ENCODE results near the gene SPX. TPM values are rescaled to one million over a fixed set of nuclear protein-coding genes. Genes with fewer than 3 reads are reported as not detected.

Gene SPX
- total RNA-seq, 1 experiment from 2014 or later, result 6.9 TPM

GRCh38 chr12:21559855-21560569, 33.9 kb downstream of the SPX start:
- BruUV-seq (replicated peaks), result no TSS peak
- CTCF ChIA-PET, result interaction anchor here (0.6 kb wide), 1 partner anchor 1366 kb away, joined by 3 read pairs; no protein-coding TSS in a partner anchor

DNA sequence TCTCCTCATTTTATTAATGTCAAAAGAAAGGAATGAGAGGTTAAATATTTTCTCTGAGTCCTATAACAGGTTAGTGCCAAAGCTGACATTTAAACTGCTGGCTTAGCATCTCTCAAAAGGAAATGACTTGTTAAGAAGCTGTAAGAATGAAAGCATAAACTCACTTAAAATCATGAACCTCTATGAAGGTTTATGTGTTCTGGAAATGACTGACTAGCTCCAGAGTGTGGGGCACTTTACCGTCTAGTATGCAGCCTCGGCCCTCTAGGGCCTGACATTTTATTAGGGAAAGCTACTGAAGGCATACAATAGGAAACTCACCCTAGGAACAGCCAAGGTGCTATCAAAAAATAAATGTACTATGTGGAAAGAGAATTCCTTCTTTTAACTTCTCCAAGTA, 35.1 kb downstream of the SPX start:
- BruUV-seq (replicated peaks), result no TSS peak
- Histone ChIP-seq H3K4me3 (ENCODE audit: low read depth, low read length) (no peak overlapping the region), H3K9me3 (no peaks in the 10 kb centered on the region), H3K4me1 (peaks cover 29% of the 10 kb centered on the region), H3K27me3 (replicated peaks; ENCODE audit: control insufficient read depth, insufficient read depth, low read length) (no peaks in the 10 kb centered on the region), H3K36me3 (ENCODE audit: control insufficient read depth, insufficient read depth, low read length) (no peaks in the 10 kb centered on the region)
- H3K9me3 Mint-ChIP-seq (ENCODE audit: unreplicated experiment), result no peaks in the 10 kb centered on the region
- no peaks in the 10 kb centered on the region for H3K27me3 Mint-ChIP-seq (ENCODE audit: insufficient read depth, unreplicated experiment)
- ChIA-PET POLR2A (no interaction called here), CTCF (no interaction called here)
- H3K4me1 Mint-ChIP-seq (ENCODE audit: low read depth, unreplicated experiment), result peaks cover 35% of the 10 kb centered on the region
- TF ChIP-seq CTCF (IDR thresholded peaks at IDR 0.05; ENCODE audit: insufficient read depth in 1 of 2, low read depth in 1 of 2, low read length in 1 of 2, severe bottlenecking in 1 of 2, unreplicated experiment in 1 of 2), result no peak
- no peak overlapping the region for H3K4me3 Mint-ChIP-seq (ENCODE audit: unreplicated experiment)
- intact Hi-C loops (cut with micrococcal nuclease; ENCODE audit: unreplicated experiment), result no loop called here
- DNase-seq, result no peak
- no peak overlapping the region for H3K27ac Mint-ChIP-seq (ENCODE audit: unreplicated experiment)
- no peaks in the 10 kb centered on the region for H3K36me3 Mint-ChIP-seq (ENCODE audit: insufficient read depth, unreplicated experiment)

More at GRCh38 chr12:21559855-21560569, 33.9 kb downstream of the SPX start:
- Mint-ChIP-seq H3K9me3 (ENCODE audit: unreplicated experiment) (no peaks in the 10 kb centered on the region), H3K36me3 (ENCODE audit: insufficient read depth, unreplicated experiment) (no peaks in the 10 kb centered on the region), H3K27ac (ENCODE audit: unreplicated experiment) (no peak overlapping the region), H3K4me3 (ENCODE audit: unreplicated experiment) (no peak overlapping the region), H3K27me3 (ENCODE audit: insufficient read depth, unreplicated experiment) (no peaks in the 10 kb centered on the region), H3K4me1 (ENCODE audit: low read depth, unreplicated experiment) (peaks cover 34% of the 10 kb centered on the region)
- H3K9me3 ChIP-seq, result no peaks in the 10 kb centered on the region
- DNase-seq, result no peak
- no peak overlapping the region for H3K4me3 ChIP-seq (ENCODE audit: low read depth, low read length)
- POLR2A ChIA-PET, result no interaction called here
- intact Hi-C loops (cut with micrococcal nuclease; ENCODE audit: unreplicated experiment), result no loop called here
- H3K27me3 ChIP-seq (replicated peaks; ENCODE audit: control insufficient read depth, insufficient read depth, low read length), result no peaks in the 10 kb centered on the region
- TF ChIP-seq CTCF (IDR thresholded peaks at IDR 0.05; ENCODE audit: insufficient read depth in 1 of 2, low read depth in 1 of 2, low read length in 1 of 2, severe bottlenecking in 1 of 2, unreplicated experiment in 1 of 2), result no peak
- peaks cover 26% of the 10 kb centered on the region for H3K4me1 ChIP-seq
- no peaks in the 10 kb centered on the region for H3K36me3 ChIP-seq (ENCODE audit: control insufficient read depth, insufficient read depth, low read length)

GRCh38 chr12:21562859-21563258, 36.8 kb downstream of the SPX start:
- no peaks in the 10 kb centered on the region for H3K27me3 Mint-ChIP-seq (ENCODE audit: insufficient read depth, unreplicated experiment)
- H3K4me3 Mint-ChIP-seq (ENCODE audit: unreplicated experiment), result no peak overlapping the region
- H3K9me3 ChIP-seq, result no peaks in the 10 kb centered on the region
- no peak for DNase-seq
- CTCF ChIA-PET, result no interaction called here
- peaks cover 29% of the 10 kb centered on the region for H3K4me1 ChIP-seq
- H3K36me3 ChIP-seq (ENCODE audit: control insufficient read depth, insufficient read depth, low read length), result no peaks in the 10 kb centered on the region
- H3K4me1 Mint-ChIP-seq (ENCODE audit: low read depth, unreplicated experiment), result peaks cover 39% of the 10 kb centered on the region
- peaks cover 11% of the 10 kb centered on the region for H3K9me3 Mint-ChIP-seq (ENCODE audit: unreplicated experiment)
- no TSS peak for BruUV-seq (replicated peaks)
- H3K4me3 ChIP-seq (ENCODE audit: low read depth, low read length), result no peak overlapping the region
- intact Hi-C loops (cut with micrococcal nuclease; ENCODE audit: unreplicated experiment), result no loop called here
- no peaks in the 10 kb centered on the region for H3K27me3 ChIP-seq (replicated peaks; ENCODE audit: control insufficient read depth, insufficient read depth, low read length)
- no peaks in the 10 kb centered on the region for H3K36me3 Mint-ChIP-seq (ENCODE audit: insufficient read depth, unreplicated experiment)
- POLR2A ChIA-PET, result no interaction called here
- no peak overlapping the region for H3K27ac Mint-ChIP-seq (ENCODE audit: unreplicated experiment)
- TF ChIP-seq CTCF (IDR thresholded peaks at IDR 0.05; ENCODE audit: insufficient read depth in 1 of 2, low read depth in 1 of 2, low read length in 1 of 2, severe bottlenecking in 1 of 2, unreplicated experiment in 1 of 2), result no peak

Data from Caco-2 (cell line).